H1 (cell line): ENCODE measurements around the gene HADHB. TPM values are rescaled to one million over a fixed set of nuclear protein-coding genes. Genes with fewer than 3 reads are reported as not detected.

Source experiments
- ZNF274 ChIP-seq: IDR thresholded peaks from 2 replicates; pipeline ENCODE4 v1.7.0; 2012; ENCODE audit warnings: low read length, borderline replicate concordance; ENCODE audit errors: extremely low read depth
- polyA plus RNA-seq, 7 experiments: library from polyadenylated mRNA; depleted of rRNA in 3 of 7; stranded (reverse) in 5 of 7; unstranded in 2 of 7; fragments of >200 nt in 5 of 7; fragments of 200-250 nt in 2 of 7; gene quantifications; 1 replicate in 5 of 7; 2 replicates in 1 of 7; 4 replicates in 1 of 7; pipeline versions ENCODE4 v1.2.1 to v1.2.3, GENCODE V29; 2011 to 2013; ENCODE audit warnings: missing spikeins in 2 of 7, mixed read lengths in 2 of 7
- total RNA-seq: library from RNA; stranded (reverse); fragmentation: NEBNext Ultra II Directional; extraction: Animal tissue kit (Norgen Biotek cat#: 25700); gene quantifications from 2 replicates; pipeline ENCODE4 v1.2.1, GENCODE V29; 2021

HADHB gene
- total and polyA plus RNA-seq, 2 of the 8 experiments (the other 6 are each of a cell fraction or from before 2014, with no cell fraction given), result 47.7 to 52.3 TPM

DNA sequence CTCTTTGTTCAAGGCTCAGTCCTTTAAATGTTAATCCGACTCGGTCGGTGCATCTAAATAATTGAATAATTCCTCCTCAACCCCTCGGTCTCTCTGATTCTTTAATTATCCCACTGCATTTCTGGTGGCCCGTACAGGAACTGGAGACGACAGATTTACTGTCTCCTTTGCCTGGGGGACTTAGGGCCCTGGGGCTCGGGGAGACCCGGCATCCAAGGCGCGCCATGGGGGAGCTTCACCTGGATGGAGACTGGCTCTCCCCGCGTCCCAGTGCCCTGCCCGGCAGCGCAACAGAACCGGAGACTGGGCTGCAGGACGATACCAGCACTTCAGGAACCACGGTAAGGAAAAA lies 53.5 kb downstream of the HADHB start (continued):
- TF ChIP-seq ZNF274, result no peak
- TF ChIP-seq, all 59 proteins: peak for 2
